ENCODE results near the gene CFL1.
"Not testable (repeated sequence)": the region's sequence is repeated elsewhere in the genome, so short reads cannot be mapped to it uniquely, and the experiment has no call there.

The CFL1 gene

DNA sequence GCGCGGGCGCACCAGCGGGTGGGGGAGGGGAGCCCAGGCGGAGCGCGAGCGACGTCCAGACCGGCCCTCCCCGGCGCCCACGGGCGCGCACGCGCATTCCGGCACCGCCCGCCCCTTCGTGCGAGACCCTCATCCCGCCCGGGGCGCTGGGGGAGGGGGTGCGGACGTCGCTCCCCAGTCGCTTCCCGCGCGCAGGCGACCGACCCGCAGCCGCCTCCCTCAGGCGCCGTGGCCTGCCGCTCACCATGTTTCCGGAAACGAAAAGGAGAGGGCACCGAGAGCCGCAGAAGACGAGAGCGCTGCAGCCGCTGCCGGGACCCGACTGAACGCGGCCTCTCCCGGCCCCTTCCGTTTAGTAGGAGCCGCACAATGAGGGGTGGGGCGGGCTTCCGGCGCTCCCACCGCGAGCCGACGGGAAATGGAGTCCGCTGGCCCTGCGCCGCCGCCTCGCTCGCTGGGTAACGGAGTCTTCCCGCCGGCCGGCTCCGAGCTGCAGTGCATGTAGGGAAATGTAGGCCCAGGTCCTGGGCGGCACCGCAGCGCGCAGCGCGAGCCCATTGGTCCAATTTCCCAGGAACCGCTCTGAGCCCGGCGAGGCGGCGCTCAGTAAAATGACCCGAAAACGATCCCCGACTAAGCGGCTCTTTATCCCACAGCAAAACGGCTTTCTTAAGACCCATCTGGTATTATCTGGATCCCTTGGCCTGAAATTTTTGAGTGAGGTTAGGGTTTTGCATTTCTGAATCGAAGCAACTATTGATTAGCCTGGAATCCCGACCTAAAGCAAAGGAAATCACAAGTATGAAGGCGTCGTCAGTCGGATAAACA lies at the start of gene CFL1:
CFL1 (minus strand) TSS at position 328 of the 828 bp plus-strand sequence; CDS start at position 247, 81 bp downstream.
- DNase-seq, result peak; percentile 87

DNA sequence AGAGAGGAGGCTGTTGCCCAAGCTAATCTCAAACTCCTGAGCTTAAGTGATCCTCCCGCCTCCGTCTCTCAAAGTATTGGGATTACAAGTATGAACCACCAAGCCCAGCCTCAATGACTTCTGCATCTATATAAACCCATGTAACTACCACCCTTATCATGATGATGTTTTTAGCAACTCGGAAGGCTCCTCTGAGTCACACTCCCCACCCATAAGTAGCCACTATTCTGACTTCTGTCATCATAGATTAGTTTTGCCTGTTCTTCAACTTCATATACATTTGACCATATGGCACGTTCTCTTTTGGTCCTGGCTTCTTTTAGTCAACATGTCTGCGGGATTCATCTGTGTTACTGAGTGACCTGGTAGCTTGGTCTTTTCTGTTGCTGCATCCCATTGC lies 48.6 kb upstream of the CFL1 start:
- no peak for DNase-seq

DNA sequence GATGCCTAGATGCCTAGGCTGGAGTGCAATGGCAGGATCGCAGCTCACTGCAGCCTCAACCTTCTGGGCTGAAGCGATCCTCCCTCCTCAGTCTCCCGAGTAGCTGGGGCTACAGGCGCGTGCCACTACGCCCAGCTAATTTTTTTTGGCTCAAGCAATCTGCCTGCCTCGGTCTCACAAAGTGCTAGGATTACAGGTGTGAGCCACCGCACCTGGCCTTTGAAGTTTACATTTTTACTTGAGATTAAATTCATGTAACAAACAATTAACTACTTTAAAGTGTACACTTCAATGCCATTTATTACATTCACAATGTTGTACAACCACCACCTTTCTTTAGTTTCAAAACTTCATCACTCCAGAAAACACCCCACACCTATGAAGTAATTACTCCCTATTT lies 45.7 kb upstream of the CFL1 start:
- no peak for DNase-seq

DNA sequence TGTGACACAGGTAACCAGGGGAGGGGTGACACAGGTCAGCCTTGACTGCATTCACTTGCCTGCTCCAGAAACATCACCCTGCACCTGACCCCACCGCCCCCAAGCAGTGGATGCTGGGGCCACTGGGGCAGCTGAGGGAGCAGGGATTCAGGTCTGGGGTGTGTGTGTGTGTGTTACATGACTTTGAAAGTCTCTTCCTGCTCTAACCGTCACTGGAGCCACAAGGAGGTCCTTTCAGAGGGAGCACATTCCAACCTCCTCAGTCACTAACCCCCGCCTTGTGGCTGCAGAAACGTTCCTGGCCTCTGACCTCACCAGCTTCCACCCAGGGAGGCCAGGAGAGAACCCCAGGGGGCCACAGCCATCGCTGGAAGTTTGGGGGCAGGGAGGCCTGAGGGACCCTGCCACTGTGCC lies 45.1 kb upstream of the CFL1 start:
- no peak for DNase-seq

DNA sequence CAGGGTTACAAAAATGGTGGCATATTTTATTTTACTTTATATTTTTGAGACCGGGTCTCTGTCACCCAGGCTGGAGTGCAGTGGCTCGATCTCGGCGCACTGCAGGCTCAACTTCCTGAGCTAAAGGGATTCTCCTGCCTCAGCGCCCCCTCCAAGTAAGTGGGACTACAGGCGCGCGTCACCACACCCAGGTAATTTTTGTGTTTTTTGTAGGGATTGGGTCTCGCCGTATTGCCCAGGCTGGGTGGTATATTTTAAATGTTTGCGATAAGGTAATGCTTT lies 42.9 kb upstream of the CFL1 start:
- DNase-seq, result no peak

DNA sequence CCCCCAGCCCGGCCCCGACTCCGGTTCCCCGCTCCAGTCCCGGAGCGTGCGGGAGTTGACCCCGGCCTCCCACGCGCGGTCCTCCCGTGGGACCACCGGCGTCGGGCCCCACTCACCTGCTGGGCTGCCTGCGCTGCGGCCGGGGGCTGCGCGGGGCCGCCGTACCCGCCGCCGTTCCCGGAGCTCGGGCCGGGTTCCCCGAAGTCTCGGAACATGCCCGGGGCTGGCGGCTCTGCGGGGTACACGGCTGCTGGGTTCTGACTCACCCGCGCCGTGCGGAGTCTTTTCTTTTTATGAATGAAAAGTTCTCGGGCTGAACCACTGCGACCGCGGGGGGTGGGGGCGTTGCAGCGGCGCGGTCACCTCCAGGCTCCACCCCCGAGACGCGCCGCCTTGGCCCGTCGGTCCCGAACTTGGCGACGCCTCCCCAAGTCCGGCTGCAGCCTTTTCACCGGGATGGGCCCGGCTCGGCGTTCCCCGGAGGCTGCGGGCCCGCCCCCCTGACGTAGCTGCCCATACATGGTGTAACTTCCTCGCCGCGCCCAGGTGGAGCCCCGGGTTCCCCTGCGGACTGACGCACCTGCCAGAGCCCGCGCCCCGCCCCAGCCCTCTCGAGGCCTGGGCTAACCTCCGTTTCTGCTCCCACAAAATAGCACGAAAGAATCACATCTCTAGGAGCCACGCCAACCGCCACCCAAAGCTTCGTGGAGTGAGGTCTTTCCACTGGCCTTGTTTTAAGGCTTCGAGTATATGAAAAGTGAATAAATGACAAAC lies 42.3 kb upstream of the CFL1 start, which contains the start of gene FOSL1:
FOSL1 (minus strand) TSS at position 264 of the 774 bp plus-strand sequence; CDS start at position 215, 49 bp downstream.
- DNase-seq, result no peak

DNA sequence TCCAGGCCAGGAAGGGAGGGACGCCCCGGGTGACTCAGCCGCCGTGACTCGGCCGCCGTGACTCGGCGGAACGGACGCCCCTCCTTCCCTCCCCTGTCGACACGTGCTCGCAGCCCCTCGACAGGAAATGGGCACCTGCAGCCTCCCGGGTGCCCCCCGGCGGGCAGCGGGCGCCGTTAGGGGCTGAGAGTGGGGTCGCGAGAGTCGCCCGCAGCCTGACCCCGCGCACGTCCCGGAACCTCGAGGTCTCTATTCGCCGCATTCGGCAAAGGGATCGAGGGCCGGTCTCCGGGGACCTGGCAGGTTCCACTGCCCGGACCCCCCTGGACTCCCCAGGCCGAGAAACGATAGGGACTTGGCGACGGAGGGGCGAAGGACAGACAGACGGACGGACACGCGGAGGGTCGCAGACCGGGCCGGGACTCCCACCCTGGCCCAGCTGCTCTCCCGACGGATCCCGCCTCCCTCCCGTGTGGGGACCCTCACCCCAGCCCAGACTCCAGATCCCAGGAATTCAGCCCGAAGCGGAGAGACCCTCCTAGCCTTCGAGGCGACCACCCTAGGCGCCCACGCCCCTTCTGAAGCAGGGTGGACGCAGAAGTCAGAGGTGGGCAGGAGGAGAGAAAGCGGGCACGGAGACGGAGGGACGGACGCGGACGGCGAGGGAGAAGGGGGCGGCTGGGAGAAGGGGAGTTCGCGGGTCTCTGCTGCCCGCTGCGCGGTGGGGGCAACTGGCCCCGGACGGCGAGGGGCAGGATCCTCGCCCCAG lies 41.6 kb upstream of the CFL1 start:
- no peak for DNase-seq

DNA sequence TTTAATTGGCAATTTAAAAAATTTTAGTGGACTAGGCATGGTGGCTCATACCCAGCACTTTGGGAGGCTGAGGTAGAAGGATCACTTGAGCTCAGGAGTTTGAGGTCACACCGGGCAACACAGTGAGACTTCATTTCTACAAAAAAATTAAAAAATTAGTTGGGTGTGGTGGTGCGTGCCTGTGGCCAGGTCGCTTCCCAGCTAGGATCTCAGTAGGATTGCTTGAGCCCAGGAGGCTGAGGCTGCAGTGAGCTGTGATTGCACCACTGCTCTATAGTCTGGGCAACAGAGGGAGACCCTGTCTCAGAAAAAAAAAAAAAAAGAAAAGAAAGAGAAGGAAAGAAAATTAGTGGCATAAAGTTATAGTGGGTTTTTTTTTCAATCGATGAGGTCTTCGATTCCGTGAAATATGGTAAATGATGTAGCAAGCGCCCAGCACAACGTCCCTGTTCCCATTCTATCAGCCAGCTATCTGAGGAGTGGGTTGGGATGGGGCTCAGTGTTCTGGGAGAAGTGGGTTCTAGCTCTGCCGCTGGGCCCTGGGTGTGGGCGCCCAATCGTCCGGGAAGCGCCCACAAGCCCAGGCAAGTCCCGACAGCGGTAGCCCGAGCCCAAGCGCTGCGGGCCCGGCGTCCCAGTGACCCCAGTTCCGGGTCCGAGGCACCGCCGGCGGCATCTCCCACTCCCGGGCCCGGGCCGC lies 40.8 kb upstream of the CFL1 start:
- DNase-seq, result no peak

DNA sequence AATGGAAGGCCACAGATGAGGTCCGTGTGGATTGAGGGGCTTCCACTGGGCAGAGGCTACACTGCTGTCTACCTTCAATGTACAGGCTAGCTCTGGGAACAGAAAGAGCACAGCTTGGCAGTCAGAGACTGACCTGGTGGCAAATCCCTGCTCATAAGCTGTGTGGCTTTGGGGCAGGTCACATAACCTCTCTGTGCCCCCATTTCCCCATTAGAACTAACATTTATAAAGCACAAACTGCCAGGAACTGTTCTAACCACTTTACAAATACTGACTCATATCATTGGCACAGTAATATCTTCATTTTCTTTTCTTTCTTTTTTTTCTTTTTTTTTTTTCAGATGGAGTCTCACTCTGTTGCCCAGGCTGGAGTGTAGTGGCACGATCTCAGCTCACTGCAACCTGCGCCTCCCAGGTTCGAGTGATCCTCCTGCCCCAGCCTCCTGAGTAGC lies 39.1 kb upstream of the CFL1 start:
- no peak for DNase-seq

DNA sequence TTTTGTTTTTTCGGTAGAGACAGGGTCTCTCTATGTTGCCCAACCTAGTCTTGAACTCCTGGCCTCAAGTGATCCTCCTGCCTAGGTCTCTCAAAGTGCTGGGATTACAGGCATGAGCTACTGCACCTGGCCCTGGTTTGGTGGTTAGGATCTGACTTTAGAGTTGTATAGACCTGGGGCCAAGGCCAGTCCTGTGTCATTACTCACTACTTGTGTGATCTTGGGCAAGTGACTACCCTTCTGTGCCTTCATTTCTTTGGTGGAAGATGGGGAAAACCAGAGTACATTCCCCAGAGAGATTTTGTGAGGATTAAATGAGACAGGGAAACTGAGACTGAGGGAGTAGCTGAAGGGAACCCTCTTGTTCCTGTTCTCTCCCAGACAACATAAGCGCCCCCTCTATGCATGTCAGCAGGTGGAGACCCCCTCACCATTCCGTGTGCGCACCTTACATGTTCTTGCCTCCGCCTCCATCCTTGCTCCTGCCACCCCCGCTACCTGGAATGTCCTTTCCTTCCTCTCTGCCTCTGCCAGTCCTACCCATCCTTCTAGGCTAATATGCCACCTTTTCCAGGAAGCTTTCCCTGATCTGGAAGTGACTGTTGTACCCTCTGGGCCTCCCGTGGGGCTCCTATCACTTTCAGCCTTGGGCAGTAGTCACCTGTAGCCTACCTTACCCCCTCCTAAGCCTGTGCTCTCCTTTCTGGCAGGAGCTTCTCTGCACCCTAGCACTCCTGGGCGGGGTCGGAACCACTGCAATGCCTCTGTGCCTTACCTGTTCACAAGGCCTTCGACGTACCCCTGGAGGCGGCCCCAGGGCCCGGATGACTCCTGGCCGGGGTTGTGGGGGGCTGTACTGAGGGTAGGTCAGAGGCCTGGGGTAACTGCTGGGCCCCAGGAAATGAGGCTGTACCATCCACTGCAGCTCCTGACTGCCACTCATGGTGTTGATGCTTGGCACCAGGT lies 38.3 kb upstream of the CFL1 start:
- DNase-seq, result no peak

DNA sequence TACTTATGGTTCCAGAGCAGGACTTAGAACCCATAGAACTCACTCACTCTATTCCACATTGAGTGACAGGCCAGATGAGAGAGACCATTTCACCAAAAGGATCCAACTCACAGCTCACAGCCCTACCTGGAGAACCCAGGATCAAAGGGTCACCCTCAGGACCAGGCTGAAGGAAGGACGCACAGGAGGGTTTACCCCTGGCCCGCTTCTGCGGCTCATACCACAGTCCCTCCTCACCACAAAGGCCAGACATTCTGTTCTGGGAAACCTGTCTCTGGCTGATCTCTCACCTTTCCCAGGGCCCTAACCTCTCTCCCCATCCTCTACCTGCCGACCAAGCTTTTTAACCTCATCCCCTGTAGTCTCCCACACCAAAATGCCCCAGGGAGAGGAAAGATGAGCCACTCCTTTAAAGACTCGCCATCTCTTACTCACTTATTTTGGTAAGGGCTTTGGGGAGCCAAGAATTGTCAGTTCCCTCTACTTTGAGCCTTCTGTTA lies 37.6 kb upstream of the CFL1 start:
- no peak for DNase-seq

DNA sequence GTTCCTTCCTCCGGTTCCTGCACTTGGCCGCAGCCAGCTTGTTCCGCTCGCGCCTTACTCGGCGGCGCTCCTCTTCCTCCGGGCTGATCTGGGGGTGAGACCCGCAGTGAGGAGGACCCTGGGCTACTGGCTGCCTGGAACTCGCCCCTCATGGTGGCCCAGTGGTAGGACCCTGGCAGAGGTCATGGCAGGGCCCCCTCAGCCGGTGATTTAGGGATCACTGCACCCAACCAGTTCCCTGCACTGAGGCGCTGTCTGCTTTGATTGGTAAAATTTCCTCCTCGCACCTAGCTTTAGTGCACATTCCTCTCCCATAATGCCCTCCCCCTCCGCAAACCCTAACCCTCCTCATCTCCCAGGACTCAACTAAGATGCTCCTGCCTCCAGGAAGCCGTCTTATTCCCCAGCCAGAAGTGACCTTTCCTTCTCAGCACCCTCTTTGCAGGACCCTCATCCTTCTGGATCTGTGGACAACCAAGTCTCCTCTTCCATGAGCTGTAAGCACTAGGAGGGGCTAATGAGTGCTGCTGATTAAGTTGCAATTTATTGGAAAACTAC lies 36.1 kb upstream of the CFL1 start:
- DNase-seq, result no peak

DNA sequence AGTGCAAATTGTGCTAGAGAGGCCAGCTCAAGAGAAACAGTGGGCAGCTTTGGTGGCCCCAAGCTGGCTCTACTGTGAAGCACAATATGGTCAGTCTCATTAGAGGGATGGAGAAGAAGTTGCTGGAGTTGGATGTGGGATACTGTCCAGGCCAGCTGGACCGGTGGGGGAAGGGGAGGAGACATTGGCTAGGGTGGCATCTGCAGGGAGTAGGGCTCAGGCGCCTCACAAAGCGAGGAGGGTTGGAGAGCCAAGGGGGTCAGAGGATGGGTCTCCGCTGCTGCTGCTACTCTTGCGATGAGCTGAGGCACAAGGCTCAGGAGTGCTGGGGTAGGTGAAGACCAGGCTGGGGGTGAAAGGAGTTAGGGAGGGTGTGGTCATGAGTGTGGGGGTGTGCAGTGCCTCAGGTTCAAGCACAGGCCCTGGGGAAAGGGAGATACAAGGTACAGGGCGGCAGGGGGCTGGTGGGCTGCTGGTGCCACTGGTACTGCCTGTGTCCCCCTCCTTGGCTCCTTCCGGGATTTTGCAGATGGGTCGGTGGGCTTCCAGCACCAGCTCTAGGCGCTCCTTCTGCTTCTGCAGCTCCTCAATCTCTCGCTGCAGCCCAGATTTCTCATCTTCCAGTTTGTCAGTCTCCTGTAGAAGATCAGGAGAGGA lies 34.8 kb upstream of the CFL1 start:
- no peak for DNase-seq

DNA sequence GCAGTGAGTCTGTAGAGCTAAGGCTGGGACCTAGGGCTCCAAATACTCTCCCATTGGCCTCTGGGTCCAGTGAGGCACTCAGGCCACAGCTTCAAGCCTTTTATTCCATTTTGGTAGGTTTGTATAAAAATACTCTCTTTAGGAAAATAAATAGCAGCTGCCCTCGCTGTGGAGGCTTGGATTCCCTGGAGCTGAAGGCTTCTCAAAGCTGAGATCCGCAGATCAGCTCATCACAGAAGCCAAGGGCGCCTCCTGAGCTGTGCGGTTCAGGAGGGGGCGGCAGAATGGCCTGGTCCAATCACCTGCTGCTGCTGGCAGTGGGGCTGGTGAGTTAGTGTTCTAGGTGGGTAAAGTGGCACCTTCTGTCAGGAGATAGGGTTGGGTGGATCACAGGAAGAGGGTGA lies 34.2 kb upstream of the CFL1 start:
- not testable (repeated sequence) for DNase-seq

DNA sequence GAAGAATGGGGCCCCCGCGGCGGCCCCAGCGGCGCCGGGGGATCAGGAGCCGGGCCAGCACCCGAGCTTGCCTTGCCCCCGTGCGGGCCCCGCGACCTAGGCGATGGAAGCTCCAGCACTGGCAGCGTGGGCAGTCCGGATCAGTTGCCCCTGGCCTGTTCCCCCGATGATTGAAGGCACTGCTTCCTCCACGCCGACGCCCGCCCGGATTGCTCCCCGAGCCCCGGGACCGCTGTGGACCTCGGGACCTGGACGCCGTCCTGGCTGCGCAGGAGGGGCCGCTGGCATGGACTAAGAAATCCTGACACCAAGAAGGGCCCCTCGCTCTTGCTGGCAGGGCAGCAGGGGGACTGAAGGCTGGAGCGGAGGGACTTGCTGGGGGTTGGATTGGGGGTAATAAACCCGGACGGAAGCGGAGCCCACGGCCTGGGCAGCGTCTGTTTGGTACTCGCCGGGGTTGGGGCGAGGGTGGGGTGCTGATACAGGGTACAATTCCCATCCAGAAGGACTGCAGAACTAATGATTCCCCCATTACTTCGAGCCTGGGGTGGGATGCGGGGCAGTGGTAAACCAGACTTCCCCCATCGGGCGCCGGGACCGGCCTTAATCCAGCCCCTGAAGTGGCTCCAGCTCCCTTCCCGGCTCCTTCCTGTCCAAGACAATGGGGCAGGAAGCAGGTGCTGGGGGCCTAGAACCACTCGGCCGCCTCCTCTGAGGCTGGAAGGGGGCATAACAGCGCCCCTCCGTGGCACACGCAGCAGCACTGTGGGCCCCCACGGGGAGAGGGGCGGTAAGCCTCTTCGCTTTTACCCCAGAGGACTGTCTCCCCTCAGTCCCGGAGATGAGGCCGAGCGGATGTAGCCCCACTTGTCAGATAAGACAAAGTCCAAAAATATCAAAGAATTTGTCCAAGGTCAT lies 33.5 kb upstream of the CFL1 start:
- no peak for DNase-seq

DNA sequence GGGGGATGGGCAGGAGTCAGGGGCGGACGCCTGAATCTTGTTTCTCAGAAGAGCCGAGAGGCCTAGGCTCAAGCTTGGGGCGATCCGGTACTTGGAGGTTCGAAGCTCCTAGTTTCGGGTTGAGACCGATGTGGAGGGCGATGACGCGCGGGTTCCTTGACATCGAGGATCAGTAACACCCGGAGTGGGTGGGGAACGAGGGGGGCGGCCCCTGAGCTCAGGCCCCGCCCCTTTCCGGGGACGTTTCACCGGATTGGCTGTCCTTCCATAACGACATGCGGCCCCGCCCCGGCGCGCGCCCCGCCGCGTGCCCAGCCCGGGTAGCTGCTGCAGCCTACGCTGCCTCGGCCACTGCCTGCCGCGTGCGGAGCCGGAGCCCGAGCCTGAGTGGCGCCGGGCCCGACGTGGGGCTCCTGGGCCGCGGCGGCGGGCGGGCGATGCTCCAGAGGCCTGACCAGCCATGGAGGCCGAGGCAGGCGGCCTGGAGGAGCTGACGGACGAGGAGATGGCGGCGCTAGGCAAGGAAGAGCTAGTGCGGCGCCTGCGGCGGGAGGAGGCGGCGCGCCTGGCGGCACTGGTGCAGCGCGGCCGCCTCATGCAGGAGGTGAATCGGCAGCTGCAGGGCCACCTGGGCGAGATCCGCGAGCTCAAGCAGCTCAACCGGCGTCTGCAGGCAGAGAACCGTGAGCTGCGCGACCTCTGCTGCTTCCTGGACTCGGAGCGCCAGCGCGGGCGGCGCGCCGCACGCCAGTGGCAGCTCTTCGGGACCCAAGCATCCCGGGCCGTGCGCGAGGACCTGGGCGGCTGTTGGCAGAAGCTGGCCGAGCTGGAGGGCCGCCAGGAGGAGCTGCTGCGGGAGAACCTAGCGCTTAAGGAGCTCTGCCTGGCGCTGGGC lies 32.6 kb upstream of the CFL1 start, which contains the start of gene CCDC85B:
CCDC85B (plus strand) TSS at position 350 of the 895 bp plus-strand sequence; CDS start at position 461, 111 bp downstream.
- peak; percentile 53 for DNase-seq

DNA sequence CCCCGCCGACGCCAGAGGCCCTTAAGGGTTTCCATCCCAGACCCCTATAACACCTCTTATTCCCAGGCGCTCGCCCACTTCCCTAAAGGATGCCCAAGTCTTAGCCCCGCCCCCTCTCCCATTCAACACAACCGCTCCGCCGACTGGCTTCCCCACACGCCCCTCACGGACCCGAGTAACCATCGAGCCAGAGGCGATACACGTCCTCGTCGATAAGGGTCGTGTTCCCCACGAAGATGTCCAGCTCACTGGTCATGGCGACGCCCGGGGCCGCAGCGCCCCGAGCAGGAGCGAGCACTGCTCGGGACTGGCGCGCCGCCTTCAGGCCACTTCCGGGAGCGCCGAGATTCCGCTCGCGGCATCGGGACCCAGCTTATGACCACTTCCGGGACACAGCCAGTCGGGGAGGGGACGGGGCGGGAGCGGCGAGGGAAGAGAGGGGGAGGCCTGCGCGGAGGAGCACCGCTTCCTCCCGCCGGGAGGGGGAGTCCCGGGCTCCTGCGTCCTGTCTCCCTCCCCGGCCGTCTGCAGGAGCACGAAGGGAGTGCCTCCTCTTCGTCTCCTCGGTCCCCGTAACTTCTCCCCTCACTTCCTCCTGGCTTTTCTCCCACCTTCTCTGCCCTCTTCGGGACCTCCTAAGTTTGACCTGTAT lies 30.3 kb upstream of the CFL1 start, which contains the start of gene FIBP:
FIBP (minus strand) TSS at position 309 of the 652 bp plus-strand sequence; CDS start at position 256, 53 bp downstream.
- peak; percentile 80 for DNase-seq

Measured in DMS 273 treated with DMSO at 0.1 percent for 48 hours (cell line).